GM21360 (cell line): ENCODE results near the gene USP44.
"Not testable (repeated sequence)": the region's sequence is repeated elsewhere in the genome, so short reads cannot be mapped to it uniquely, and the experiment has no call there.

Experiments used
- ATAC-seq: cut with Tn5 transposase; IDR thresholded peaks from one replicate; pipeline ENCODE4 v1.9.1; 2021; ENCODE audit warnings: mild to moderate bottlenecking, moderate library complexity; ENCODE audit not compliant: unreplicated experiment

USP44 gene

DNA sequence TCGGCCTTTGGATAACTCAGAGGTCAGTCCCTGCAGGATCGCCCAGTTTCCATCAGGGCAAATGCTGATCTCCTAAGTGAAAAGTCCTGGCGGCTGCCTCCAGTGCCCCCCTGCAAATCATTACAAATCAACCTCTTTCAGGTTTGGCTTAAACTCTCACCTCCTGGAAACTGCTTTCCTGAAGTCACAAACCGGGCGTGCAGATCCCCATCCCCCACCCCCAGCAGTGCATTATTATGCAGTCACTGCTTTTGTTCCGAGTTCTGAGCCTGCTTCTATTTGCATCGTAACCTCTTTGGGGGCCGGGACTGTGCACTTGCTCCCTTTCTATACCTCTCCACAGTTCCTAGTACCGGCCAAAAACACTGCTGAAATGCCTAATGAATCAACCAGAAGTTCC is at the start of gene USP44:
TSS of gene USP44 (minus strand) at position 172 of the 400 bp plus-strand sequence. CDS start 17,220 bp downstream, outside the sequence.
- no peak for ATAC-seq

- ATAC-seq, result no peak
Measured at GRCh38 chr12:95600567-95600966, 49.3 kb upstream of the USP44 start.

DNA sequence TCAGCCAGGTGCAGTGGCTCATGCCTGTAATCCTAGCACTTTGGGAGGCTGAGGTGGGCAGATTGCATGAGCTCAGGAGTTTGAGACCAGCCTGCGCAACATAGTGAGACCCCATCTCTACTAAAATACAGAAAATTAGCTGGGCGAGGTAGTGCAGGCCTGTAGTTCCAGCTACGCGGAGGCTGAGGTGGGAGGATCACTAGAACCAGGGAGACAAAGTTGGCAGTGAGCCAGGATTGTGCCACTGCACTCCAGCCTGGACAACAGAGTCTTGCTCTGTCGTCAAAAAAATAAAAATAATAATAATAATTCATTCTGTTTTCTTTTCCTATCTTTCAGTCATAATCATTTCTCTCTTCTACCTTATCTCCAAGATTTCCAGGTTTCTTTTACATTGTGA is 48.6 kb upstream of the USP44 start:
- ATAC-seq, result no peak

GRCh38 chr12:95594136-95594535 is 42.9 kb upstream of the USP44 start:
- no peak for ATAC-seq

GRCh38 chr12:95593266-95593871 is 42.1 kb upstream of the USP44 start:
- ATAC-seq, result no peak

DNA sequence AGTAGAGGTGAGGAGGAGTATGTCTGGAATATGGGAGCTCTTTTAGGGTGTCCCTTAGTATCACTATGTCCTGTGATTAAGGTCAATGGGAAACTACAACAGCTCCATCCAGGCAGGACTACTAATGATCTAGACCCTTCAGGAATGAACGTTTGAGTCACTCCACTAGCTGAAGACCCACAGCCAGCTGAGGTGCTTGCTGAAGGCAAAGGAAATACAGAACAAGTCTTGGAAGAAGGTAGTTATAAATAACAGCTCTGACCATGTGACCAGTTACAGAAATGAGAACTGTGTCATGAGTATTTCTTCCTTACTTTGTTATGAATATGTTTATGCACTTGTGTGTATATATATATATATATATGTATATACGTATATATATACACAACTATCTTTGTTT is 40.5 kb upstream of the USP44 start:
- no peak for ATAC-seq

GRCh38 chr12:95590775-95591174 is 39.5 kb upstream of the USP44 start:
- no peak for ATAC-seq

GRCh38 chr12:95583933-95584332 is 32.7 kb upstream of the USP44 start:
- no peak for ATAC-seq

DNA sequence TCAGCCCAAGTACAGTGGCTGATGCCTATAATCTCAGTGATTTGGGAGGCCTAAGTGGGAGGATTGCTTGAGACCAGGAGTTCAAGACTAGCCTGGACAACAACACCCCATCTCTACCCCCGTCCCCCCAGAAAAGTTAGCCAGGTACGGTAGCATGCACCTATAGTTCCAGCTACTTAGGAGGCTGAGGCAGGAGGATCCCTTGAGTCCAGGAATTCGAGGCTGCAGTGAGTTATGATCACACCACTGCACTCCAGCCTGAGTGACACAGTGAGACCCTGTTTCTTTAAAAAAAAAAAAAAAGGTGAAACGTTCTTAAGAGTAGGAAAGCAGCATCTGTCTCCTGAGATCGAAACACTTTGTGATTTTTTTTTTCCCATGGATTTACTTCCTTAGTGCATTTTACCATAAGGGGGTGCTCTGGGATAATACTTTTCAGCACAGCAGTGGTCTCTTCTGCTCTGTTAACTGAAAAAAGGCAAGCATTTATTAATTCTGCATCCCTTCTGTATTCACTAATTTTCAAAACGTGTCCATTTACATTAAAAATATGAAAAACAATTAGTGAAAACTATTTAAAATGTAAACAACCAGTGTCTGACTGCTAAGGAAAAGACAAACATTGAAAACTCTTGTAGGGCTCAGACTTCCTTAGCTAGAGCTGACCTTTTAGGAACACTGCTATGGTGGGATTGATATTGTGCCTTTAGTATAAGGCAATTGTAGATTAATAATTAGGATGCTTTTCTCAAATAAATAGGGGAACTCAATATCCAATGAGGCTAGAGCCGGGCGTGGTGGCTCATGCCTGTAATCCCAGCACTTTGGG is 31.2 kb upstream of the USP44 start:
- no peak for ATAC-seq

DNA sequence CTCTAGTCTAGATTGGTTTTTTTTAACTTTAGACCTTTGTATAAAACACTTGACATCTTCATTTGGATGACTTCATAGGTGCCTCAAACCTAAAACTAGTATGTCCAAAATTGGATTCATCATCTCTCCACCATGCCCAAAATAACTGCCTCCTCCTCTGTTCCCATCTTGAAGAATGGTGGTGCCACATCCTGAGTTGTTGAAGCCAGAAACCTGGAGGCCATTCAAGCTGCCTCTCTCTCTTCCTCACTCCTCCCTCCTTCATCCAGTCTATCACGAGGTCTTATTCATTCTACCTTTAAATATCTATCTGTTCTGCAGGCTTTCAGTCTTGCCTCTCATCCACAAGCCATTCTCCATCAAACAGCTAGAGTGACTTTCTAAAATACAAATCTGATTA is 26.5 kb upstream of the USP44 start:
- ATAC-seq, result no peak

- no peak for ATAC-seq
Measured at GRCh38 chr12:95574799-95575452, 23.6 kb upstream of the USP44 start.

DNA sequence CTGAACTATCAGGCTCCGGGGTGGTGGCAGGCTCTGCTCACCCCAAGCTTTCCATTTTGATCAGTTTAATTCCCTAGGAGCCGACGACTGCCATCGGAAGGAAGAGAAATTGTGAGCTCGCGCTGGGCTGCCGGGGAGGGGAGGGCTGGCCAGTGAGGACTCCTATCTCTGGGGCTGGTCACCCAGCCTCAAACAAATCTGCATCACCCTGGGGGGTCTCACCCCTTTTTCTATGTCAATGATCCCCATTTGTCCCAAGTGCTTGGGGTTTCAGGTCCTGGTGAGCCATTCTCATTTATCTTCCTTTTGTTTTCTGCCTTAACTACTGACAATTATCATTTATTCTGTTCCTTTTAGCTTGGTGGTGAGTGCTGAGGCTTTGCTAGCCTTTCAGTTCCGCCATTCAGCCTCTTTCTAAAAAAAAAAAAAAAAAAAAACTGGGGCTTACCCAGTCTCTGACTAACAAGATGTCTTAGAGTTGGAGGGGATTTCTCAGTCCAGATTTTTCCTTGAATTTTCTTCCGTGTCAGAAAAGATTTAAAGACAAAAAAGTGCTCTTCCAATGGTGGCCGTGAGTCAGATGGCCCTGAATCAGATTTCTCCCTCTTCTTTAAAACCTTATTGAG is 22.8 kb upstream of the USP44 start:
- ATAC-seq, result peak; percentile 56

GRCh38 chr12:95571369-95571768 is 20.1 kb upstream of the USP44 start:
- no peak for ATAC-seq

GRCh38 chr12:95568045-95568444 is 16.8 kb upstream of the USP44 start:
- ATAC-seq, result not testable (repeated sequence)

DNA sequence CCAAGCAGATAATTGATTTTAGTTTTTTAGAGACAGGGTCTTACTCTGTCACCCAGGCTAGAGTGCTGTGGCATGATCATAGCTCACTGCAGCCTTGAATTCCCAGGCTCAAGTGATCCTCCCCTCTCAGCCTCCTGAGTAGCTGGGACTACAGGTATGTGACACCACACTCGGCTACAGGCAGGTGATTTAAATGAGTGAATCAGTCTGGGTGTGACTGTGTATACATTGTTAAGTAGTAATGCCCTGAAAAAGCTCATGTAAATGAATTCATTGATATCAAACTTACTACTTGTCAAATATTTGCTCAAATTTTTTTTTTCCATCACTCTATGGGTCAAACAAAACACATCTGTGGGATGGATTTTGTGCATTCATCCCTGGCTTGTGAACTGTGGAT is 6.3 kb upstream of the USP44 start:
- no peak for ATAC-seq

DNA sequence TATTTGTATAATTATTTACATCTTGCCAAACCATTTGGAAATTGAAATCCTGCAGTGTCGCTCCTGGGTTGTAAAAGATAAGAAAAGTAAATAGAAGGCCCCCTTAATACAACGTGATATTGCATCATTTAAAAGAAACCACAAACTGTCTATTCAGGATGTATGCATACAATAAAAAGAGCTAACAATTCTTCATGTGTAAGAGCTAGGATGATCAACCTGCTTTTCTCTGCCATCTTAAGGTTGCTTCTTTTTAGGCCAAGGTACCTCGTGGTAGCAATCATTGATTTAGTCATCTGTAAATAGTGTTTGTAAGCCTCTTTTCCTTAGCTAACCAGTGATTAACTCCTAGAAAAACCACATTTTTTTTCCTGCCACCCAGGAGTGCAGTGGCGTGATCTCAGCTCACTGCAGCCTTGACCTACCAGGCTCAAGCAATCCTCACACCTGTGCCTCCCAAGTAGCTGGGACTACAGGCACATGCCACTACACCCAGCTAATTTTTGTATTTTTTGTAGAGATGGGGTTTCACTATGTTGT is 3.3 kb upstream of the USP44 start:
- ATAC-seq, result no peak

- no peak for ATAC-seq
Measured at GRCh38 chr12:95553197-95553943, 2.1 kb upstream of the USP44 start.

DNA sequence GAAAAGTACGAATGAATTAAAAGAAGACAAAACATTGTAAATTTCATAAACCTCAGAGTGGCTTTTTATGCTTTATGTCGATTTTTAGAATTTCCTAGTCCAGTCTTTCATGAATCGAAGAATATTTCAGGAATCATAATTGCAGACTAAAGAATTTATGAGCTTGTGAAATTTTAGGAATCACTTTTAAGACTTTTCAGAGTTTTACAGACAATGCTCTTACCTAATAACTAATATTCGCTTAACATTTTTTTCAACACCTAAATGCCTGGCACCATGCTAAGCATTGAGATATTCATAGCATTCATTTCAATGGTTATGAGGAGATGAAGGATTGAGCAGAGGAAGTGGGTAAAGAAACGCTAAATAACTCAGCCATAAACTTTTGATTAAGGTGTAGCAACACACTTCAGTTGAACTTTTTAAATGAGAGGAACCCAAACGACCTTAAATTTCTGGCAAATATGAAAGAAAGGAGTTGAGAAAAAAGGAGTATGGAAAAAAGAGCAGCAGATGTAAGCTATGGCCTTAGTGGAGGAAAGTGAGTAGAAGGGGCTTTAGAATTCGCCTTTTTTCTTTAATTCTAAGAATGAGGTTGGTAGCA is 739 bp upstream of the USP44 start:
- ATAC-seq, result no peak

- ATAC-seq, result no peak
Measured at GRCh38 chr12:95549392-95550084, 1.7 kb downstream of the USP44 start.
